Spleen (tissue), 7 donors: Measurements from ENCODE around the gene EPHA2.

Experiments used
- POLR2A ChIP-seq, 3 donors: fragments of 450-650 bp; IDR thresholded peaks; one replicate each; pipeline ENCODE4 v1.5.1; 2017; ENCODE audit warnings: antibody characterized with exemption in 3 of 3, mild to moderate bottlenecking in 1 of 3
- TF ChIP-seq, protein P1 (sequence below), 11 experiments: fragments of 200-600 bp in 7 of 11; fragments of 450-650 bp in 4 of 11; sonication (generic) in 4 of 11; IDR thresholded peaks in 8 of 11; conservative IDR thresholded peaks in 3 of 11; 1 replicate in 7 of 11; 2 replicates in 4 of 11; pipeline versions ENCODE4 v1.4.0 to v1.8.0; 2016 to 2021; ENCODE audit warnings: antibody characterized with exemption in 11 of 11, inconsistent platforms in 4 of 11, mild to moderate bottlenecking in 1 of 11
- donor health status: DM: no; HTN: no; CAD: no; lungs with moderate emphysema.
- donor health status: DM: no; HTN: no; CAD: no.
- donor health status: DM: no; HTN: no; CAD: no.

DNA sequence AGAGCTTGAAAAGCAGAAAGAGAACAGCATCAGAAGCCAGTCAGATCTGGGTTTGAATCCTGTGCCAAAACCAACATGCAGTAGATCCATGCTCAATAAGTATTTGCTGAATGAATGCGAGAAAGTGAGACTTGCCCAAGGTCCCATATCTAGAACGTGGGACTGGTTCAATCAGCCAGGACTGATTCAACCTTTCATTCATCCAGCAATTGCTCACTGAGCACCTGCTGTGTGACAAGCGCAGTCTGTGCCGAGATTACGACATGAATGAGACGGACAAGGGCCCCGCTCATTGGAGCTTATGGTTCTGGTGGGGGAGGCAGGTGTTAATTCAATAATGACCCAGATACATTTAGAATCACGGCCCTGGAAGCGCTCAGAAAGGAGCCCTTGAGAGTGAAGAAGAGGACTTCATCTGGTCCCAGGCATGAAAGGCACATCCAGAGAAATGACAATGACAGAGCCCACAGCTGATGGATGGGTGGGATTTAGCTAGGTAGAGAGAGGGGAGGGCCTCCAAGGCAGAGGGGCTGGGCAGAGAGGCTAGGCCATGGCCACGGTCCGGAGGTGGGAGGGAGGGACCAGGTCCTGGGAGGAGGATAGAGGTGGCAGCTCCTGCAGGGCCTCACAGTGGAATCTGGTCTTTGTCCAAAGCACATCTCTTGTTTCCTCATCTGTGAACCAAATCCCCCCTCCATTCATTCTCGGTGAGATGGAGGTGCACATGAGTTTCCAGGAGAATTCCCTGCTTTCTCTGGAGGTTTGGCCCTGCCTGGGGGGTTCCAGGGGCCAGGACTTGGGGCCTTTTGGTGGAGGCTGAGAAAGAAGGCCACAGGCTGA, 78.2 kb downstream of the EPHA2 start:
- TF ChIP-seq, protein P1, sequence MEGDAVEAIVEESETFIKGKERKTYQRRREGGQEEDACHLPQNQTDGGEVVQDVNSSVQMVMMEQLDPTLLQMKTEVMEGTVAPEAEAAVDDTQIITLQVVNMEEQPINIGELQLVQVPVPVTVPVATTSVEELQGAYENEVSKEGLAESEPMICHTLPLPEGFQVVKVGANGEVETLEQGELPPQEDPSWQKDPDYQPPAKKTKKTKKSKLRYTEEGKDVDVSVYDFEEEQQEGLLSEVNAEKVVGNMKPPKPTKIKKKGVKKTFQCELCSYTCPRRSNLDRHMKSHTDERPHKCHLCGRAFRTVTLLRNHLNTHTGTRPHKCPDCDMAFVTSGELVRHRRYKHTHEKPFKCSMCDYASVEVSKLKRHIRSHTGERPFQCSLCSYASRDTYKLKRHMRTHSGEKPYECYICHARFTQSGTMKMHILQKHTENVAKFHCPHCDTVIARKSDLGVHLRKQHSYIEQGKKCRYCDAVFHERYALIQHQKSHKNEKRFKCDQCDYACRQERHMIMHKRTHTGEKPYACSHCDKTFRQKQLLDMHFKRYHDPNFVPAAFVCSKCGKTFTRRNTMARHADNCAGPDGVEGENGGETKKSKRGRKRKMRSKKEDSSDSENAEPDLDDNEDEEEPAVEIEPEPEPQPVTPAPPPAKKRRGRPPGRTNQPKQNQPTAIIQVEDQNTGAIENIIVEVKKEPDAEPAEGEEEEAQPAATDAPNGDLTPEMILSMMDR (IDR thresholded peaks at IDR 0.05 in 8 of 11, conservative IDR thresholded peaks at IDR 0.05 in 3 of 11): no peak
- TF ChIP-seq POLR2A (IDR thresholded peaks at IDR 0.05): no peak
